Esophagus squamous epithelium (tissue), 4 donors: Measurements from ENCODE around the gene EFNB2.

Experiments used
- CTCF ChIP-seq, 6 experiments: fragments of 450-650 bp in 4 of 6; fragments of 200-600 bp in 2 of 6; sonication (generic) in 2 of 6; IDR thresholded peaks; one replicate each; pipeline ENCODE4 v1.5.1; 2016 to 2019; ENCODE audit warnings: antibody characterized with exemption in 6 of 6, mild to moderate bottlenecking in 4 of 6, moderate library complexity in 4 of 6
- POLR2A ChIP-seq, 4 donors: fragments of 450-650 bp; IDR thresholded peaks; one replicate each; pipeline ENCODE4 v1.6.1; 2017; ENCODE audit warnings: antibody characterized with exemption in 4 of 4, mild to moderate bottlenecking in 4 of 4, moderate library complexity in 3 of 4

- TF ChIP-seq CTCF (IDR thresholded peaks at IDR 0.05) (no peak), POLR2A (IDR thresholded peaks at IDR 0.05) (no peak)
These were observed 67.3 kb downstream of the EFNB2 start for GRCh38 chr13:106468207-106468606.
